Medulla oblongata (tissue), 1 donor: ENCODE measurements around the gene SYPL1.

Experiments used
- DNase-seq: peaks from one replicate; pipeline ENCODE4 v3.0.0-alpha.2; 2015; ENCODE audit errors: extremely low spot score

SYPL1 gene

DNA sequence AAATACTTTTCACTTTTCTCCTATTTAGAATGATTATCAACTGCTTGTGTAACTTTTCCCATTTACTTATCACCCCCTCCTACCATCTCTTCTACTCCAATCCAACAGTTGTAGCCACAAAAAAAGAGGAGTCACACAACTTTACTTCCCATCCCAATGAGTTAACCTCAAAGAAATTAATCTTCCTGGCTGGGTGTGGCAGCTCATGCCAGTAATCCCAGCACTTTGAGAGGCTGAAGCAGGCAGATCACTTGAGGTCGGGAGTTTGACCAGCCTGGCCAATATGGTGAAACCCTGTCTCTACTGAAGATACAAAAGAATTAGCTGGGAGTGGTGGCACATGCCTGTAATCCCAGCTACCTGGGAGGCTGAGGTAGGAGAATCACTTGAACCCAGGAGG is 19.9 kb downstream of the SYPL1 start:
- no peak for DNase-seq

- DNase-seq, result no peak
Observed at GRCh38 chr7:106089647-106090046, 22.5 kb downstream of the SYPL1 start.

DNA sequence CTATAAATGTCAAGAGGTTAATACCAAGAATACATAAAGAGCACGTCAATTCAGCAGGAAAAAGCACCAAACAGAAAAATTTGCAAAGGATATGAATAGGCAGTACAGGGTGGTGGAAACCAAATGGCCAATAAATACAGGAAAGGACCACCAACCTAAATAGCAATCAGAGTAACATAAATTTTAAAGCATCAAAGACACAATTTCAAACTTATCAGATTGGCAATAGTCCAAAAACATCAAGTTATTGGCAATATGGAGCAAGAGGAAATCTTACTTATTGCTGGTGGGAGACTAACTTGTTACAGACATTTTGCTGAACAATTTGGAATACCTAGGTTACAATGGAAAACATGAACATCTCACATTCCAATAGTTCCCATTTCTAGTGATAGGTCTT is 24.1 kb downstream of the SYPL1 start:
- DNase-seq, result no peak

DNA sequence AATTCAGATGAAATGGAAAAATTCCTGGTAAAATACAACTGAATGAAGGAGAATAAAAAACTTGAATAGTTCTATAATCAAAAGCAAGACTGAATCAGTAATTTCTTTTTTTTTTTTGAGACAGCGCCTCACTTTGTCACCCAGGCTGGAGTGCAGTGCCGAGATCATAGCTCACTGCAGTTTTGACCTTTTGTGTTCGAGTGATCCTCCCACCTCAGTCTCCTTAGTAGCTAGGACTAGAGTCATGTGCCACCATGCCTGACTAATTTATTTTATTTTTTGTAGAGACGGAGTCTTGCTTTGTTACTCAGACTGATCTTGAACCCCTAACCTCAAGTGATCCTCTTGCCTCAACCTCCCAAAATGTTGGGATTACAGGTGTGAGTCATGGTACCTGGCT is 26.1 kb downstream of the SYPL1 start:
- DNase-seq, result no peak

DNA sequence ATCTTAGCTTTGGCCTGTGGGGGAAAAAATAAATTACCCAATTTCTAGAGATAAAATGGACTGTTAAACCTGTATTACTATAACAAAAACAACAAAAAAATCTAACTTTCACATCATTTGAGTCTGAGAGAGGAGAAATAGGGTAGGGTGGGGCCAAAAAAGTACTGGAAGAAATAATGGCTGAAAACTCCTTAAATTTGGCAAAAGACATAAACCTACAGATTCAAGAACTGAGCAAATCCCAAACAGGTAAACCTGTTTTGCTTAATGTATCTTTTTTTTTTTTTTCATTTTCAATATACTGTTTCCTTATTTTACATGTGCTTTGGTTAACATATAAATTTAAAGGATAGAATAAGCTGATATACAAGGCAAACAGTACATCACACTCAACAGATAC is 27.1 kb downstream of the SYPL1 start:
- DNase-seq, result no peak

GRCh38 chr7:106083717-106084116 is 28.4 kb downstream of the SYPL1 start:
- no peak for DNase-seq

- DNase-seq, result no peak
Observed at GRCh38 chr7:106082087-106082854, 29.8 kb downstream of the SYPL1 start.

DNA sequence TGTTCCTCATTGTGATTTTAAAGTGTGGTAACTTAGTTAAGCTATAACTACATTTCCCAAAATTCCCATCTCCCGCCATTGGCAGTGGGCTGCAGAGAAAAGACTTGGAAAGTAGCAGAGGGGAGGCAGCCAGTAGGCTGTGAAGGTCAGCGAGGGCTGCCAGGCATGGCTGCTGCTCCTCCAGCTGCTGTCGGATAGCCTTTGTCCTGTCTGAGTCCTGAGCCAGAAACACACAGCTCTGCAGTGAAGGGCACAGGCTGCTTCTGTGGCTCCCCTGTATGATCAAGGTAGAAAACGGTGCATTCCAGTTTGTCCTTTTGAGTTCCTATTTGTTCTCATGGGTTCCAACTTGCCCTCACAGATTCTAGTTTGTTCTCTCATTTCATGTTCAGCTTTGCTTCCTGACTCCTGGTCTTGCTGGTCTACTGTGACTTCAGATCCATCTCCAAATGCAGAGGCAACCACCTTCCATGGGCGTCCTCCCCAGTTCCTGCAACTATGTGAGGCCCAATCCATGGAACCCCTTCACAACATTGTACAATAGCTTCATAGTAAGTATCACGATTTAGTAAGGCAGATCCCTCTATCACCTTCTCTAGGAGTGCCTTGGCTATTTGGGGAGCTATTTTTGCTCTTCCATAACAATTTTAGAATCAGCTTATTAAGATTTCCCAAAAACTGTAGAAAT is 31.7 kb downstream of the SYPL1 start:
- no peak for DNase-seq

DNA sequence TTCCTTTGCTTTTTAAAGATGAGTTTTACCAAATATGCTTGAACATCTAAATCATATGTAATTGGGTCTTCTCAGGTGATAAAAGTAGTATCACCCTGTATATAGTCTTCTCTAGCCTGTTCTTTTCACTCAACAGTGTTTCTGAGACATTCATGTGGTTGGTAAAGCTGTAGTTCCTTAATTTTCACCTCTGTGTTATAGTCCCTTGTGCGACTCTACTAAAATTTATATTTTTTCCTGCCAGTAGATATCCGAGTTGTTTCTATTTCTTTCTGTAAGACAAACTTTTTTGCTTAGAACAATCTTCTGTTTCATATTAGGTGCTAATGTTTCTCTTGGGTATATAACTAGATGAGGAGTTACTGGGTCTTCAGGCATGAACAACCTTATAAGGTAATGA is 35.6 kb downstream of the SYPL1 start:
- DNase-seq, result no peak

GRCh38 chr7:106075937-106076336 is 36.2 kb downstream of the SYPL1 start:
- peak; percentile 52 for DNase-seq

- DNase-seq, result no peak
Observed at GRCh38 chr7:106074257-106074656, 37.9 kb downstream of the SYPL1 start.

DNA sequence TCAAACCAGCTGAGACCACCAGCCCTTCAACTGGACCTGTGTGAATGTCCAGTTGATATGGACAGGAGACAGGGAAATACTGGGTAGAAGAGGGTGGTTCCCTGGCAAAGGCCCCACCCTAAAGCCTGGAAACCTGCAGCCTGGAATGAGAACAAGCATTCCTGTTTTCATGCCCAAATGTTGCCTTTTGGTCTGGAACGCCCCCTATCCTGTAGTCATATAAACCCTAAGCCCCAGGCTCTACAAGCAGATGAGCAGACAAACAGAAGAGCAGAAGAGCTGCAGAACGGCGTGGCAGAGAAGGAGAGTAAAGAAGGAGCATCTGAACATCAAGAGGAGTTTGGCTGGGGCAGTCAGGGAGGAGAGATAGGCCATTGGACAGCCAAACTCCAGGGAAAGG is 38.4 kb downstream of the SYPL1 start:
- DNase-seq, result no peak

- no peak for DNase-seq
Observed at GRCh38 chr7:106072715-106073091, 39.4 kb downstream of the SYPL1 start.

GRCh38 chr7:106071999-106072714 is 40.0 kb downstream of the SYPL1 start:
- no peak for DNase-seq

- DNase-seq, result no peak
Observed at GRCh38 chr7:106071356-106071998, 40.6 kb downstream of the SYPL1 start.

GRCh38 chr7:106070567-106071254 is 41.4 kb downstream of the SYPL1 start:
- no peak for DNase-seq

- no peak for DNase-seq
Observed at GRCh38 chr7:106070201-106070551, 41.9 kb downstream of the SYPL1 start.

DNA sequence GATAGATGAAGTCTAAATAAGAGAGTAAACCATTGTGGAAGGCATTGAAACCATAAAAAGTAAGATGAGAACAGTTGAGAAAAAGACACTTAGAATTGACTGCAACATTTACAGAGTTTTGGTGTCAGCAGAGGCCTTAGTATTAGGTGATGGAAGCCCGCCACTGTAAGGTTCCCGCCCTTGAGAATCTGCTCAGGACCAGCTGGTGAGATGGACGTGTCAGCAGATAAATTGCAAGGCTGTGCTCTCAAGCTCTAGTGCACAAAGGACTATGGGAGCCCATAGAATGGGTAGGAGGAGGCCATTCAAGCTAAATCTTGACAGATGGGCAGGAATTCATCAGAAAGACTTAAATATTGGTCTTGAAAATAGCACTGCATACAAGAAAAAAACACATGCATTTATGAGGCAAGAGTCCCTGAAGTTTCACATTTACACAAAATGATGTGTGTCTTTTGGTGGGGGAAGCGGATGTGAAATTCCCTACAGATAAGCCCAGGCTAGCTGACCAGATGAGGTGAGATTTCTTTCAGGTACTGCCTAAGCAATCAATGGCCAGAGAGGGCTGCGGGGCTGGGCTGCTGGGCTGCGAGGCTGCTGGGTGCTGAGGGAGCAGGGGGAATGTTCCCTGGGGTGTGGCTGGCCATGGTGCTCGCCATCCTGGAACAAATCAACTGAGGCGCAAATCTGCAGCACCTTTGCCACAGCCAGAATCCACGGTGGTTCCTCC is 42.5 kb downstream of the SYPL1 start:
- no peak for DNase-seq

DNA sequence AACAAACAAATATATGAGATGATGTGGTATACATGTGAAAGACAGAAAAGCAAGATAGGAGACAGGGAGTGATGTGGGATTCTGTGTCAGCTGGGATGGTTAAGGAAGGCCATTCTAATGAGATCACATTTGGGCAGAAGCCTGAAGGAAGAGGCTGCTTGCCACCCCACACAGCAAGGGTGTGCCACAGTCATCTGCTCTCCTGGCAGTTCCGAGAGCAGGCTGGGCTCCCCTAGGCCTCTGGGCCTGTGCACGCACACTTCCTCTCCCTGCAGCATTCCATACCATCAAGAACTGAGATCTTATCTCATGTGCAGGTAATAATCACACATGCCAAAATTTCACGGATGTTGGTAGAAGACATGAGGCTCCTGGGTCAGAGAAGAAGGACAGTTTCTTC is 43.1 kb downstream of the SYPL1 start:
- DNase-seq, result no peak

GRCh38 chr7:106068538-106068961 is 43.6 kb downstream of the SYPL1 start:
- no peak for DNase-seq

DNA sequence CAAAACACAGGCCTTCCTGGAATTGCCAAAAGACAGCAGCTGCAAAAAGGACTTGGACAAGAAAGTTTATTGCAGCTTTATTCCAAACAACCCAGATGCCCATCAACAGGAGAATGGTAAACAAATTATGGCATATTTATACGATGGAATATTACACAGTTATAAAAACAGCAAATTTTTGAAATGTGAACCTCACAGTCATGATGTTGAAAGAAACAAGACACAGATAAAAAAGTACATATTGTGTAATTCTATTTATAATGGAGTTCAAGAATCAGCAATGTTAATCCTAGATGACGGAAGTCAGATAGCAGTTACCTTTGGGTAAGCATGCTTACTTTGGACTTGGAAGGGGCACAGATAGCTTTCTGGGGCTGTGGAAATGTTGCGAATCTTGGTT is 44.4 kb downstream of the SYPL1 start:
- DNase-seq, result no peak
